ENCODE results near the gene ODAD4. TPM values are rescaled to one million over a fixed set of nuclear protein-coding genes. Genes with fewer than 3 reads are reported as not detected.

Gene ODAD4
- polyA plus RNA-seq, 1 of the 3 experiments (the other 2 are of a cell fraction): 1.1 TPM

DNA sequence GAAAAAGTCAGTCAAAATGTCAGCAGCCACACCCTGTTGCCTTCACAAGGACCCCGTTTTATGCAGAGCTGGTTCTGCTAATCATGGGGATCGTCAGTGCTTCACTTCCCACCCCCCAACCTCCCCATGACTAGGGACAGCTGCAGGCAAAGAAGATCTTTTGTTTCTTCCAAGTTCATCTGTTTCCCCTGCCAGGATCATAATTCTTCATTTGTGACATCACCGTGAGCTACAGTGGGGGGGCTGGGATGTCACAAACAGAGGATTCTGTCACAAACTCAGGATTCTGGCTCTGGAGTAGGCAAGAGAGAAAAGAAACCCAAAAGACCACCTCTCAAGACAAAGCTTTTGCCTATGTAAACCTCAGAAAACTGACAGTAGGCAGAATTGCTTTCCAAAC lies 62.2 kb downstream of the ODAD4 start:
- no peak overlapping the region for H3K27ac ChIP-seq (ENCODE audit: low read depth in 2 of 2, low read length in 1 of 2)
- no peaks in the 10 kb centered on the region for H3K9me2 ChIP-seq
- TF ChIP-seq FOXJ3 (CRISPR knock-in tag; IDR thresholded peaks at IDR 0.05) (no peak), POLR2AphosphoS5 (IDR thresholded peaks at IDR 0.05; ENCODE audit: low read depth, low read length) (no peak), TAF1 (IDR thresholded peaks at IDR 0.05; ENCODE audit: borderline replicate concordance, low read depth, low read length) (no peak), FOXM1 (IDR thresholded peaks at IDR 0.05; ENCODE audit: low read depth) (no peak), FOSL2 (IDR thresholded peaks at IDR 0.05; ENCODE audit: borderline replicate concordance, low read depth) (no peak), CHD2 (IDR thresholded peaks at IDR 0.05; ENCODE audit: low read length, partially characterized antibody) (no peak), ELF1 (IDR thresholded peaks at IDR 0.05) (no peak), SMC3 (IDR thresholded peaks at IDR 0.05; ENCODE audit: low read depth, low read length) (no peak), TCF12 (IDR thresholded peaks at IDR 0.05) (no peak), MEF2A (IDR thresholded peaks at IDR 0.05; ENCODE audit: borderline replicate concordance, low read depth) (no peak), TEAD4 (IDR thresholded peaks at IDR 0.05; ENCODE audit: borderline replicate concordance, insufficient read depth) (no peak), EP300 (IDR thresholded peaks at IDR 0.05; ENCODE audit: borderline replicate concordance in 1 of 2, low read depth in 1 of 2, low read length in 1 of 2) (no peak), YY1 (IDR thresholded peaks at IDR 0.05; ENCODE audit: low read depth) (no peak), SIN3A (IDR thresholded peaks at IDR 0.05; ENCODE audit: borderline replicate concordance, low read depth, low read length) (no peak), GATA2 (CRISPR knock-in tag; IDR thresholded peaks at IDR 0.05) (no peak), MXI1 (IDR thresholded peaks at IDR 0.05; ENCODE audit: low read depth, low read length) (no peak)
- TF ChIP-seq, protein P1, sequence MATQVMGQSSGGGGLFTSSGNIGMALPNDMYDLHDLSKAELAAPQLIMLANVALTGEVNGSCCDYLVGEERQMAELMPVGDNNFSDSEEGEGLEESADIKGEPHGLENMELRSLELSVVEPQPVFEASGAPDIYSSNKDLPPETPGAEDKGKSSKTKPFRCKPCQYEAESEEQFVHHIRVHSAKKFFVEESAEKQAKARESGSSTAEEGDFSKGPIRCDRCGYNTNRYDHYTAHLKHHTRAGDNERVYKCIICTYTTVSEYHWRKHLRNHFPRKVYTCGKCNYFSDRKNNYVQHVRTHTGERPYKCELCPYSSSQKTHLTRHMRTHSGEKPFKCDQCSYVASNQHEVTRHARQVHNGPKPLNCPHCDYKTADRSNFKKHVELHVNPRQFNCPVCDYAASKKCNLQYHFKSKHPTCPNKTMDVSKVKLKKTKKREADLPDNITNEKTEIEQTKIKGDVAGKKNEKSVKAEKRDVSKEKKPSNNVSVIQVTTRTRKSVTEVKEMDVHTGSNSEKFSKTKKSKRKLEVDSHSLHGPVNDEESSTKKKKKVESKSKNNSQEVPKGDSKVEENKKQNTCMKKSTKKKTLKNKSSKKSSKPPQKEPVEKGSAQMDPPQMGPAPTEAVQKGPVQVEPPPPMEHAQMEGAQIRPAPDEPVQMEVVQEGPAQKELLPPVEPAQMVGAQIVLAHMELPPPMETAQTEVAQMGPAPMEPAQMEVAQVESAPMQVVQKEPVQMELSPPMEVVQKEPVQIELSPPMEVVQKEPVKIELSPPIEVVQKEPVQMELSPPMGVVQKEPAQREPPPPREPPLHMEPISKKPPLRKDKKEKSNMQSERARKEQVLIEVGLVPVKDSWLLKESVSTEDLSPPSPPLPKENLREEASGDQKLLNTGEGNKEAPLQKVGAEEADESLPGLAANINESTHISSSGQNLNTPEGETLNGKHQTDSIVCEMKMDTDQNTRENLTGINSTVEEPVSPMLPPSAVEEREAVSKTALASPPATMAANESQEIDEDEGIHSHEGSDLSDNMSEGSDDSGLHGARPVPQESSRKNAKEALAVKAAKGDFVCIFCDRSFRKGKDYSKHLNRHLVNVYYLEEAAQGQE (IDR thresholded peaks at IDR 0.05; ENCODE audit: low read depth, low read length): no peak
- TF ChIP-seq, protein P2, sequence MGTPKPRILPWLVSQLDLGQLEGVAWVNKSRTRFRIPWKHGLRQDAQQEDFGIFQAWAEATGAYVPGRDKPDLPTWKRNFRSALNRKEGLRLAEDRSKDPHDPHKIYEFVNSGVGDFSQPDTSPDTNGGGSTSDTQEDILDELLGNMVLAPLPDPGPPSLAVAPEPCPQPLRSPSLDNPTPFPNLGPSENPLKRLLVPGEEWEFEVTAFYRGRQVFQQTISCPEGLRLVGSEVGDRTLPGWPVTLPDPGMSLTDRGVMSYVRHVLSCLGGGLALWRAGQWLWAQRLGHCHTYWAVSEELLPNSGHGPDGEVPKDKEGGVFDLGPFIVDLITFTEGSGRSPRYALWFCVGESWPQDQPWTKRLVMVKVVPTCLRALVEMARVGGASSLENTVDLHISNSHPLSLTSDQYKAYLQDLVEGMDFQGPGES (IDR thresholded peaks at IDR 0.05; ENCODE audit: low read depth, low read length): no peak
- TF ChIP-seq, protein P3, sequence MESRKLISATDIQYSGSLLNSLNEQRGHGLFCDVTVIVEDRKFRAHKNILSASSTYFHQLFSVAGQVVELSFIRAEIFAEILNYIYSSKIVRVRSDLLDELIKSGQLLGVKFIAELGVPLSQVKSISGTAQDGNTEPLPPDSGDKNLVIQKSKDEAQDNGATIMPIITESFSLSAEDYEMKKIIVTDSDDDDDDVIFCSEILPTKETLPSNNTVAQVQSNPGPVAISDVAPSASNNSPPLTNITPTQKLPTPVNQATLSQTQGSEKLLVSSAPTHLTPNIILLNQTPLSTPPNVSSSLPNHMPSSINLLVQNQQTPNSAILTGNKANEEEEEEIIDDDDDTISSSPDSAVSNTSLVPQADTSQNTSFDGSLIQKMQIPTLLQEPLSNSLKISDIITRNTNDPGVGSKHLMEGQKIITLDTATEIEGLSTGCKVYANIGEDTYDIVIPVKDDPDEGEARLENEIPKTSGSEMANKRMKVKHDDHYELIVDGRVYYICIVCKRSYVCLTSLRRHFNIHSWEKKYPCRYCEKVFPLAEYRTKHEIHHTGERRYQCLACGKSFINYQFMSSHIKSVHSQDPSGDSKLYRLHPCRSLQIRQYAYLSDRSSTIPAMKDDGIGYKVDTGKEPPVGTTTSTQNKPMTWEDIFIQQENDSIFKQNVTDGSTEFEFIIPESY (IDR thresholded peaks at IDR 0.05; ENCODE audit: borderline replicate concordance, low read depth): no peak
- H3K27me3 ChIP-seq (ENCODE audit: insufficient read depth): no peaks in the 10 kb centered on the region
- 80% methylated on average over 3 of the region's 3 CpGs for WGBS (ENCODE audit: low lambda C conversion rate)
- H3K4me3 ChIP-seq (ENCODE audit: low read depth in 2 of 2, low read length in 1 of 2): no peak overlapping the region
- no peak overlapping the region for H2AFZ ChIP-seq (ENCODE audit: low read depth)
- peaks cover 80 to 96% of the 10 kb centered on the region in 2 experiments for H3K36me3 ChIP-seq (replicated peaks in 1 of 2; ENCODE audit: control insufficient read depth in 1 of 2, insufficient read depth in 2 of 2, low read length in 1 of 2)
- no peak for DNase-seq
- H3K9me3 ChIP-seq: no peaks in the 10 kb centered on the region
- H3K4me1 ChIP-seq (ENCODE audit: control insufficient read depth in 1 of 2, insufficient read depth in 2 of 2, low read depth in 1 of 2, low read length in 1 of 2): no peaks in the 10 kb centered on the region
- CTCF ChIA-PET: no interaction called here
- H3K4me2 ChIP-seq: no peak overlapping the region
- H3F3A ChIP-seq (replicated peaks; ENCODE audit: insufficient read depth): peaks cover 4% of the 10 kb centered on the region
- H3K9ac ChIP-seq: no peak overlapping the region
- H3K79me2 ChIP-seq (ENCODE audit: insufficient read depth): peaks cover 14% of the 10 kb centered on the region; the same call in 1 of the 2 replicates
- POLR2A ChIA-PET: no interaction called here
- H4K20me1 ChIP-seq (ENCODE audit: insufficient read depth): no peaks in the 10 kb centered on the region
